HEK293T (cell line): ENCODE measurements around the gene PLEKHB2.

ENCODE experiments used
- ARNT ChIP-seq: fragments of 450-650 bp; IDR thresholded peaks from 2 replicates; pipeline ENCODE4 v1.6.1; 2017; ENCODE audit warnings: mild to moderate bottlenecking
- BHLHE40 ChIP-seq: fragments of 450-650 bp; IDR thresholded peaks from 2 replicates; pipeline ENCODE4 v1.6.1; 2016; ENCODE audit warnings: mild to moderate bottlenecking, moderate library complexity, borderline replicate concordance
- CTBP1 ChIP-seq: fragments of 450-650 bp; IDR thresholded peaks from 2 replicates; pipeline ENCODE4 v1.6.1; 2016; ENCODE audit warnings: borderline replicate concordance
- ELF4 ChIP-seq: fragments of 450-650 bp; IDR thresholded peaks from 2 replicates; pipeline ENCODE4 v1.6.1; 2017; ENCODE audit warnings: antibody characterized with exemption
- FOXA1 ChIP-seq: fragments of 450-650 bp; IDR thresholded peaks from 2 replicates; pipeline ENCODE4 v1.6.1; 2016; ENCODE audit warnings: mild to moderate bottlenecking
- FOXK2 ChIP-seq: fragments of 450-650 bp; IDR thresholded peaks from 2 replicates; pipeline ENCODE4 v1.6.1; 2016; ENCODE audit warnings: mild to moderate bottlenecking
- FOXM1 ChIP-seq: fragments of 450-650 bp; IDR thresholded peaks from 2 replicates; pipeline ENCODE4 v1.6.1; 2017; ENCODE audit warnings: mild to moderate bottlenecking, borderline replicate concordance
- LEF1 ChIP-seq: fragments of 450-650 bp; IDR thresholded peaks from 2 replicates; pipeline ENCODE4 v1.6.1; 2017; ENCODE audit warnings: mild to moderate bottlenecking, borderline replicate concordance
- NFRKB ChIP-seq: fragments of 450-650 bp; IDR thresholded peaks from 2 replicates; pipeline ENCODE4 v1.6.1; 2016; ENCODE audit warnings: mild to moderate bottlenecking, moderate library complexity
- PKNOX1 ChIP-seq: fragments of 450-650 bp; IDR thresholded peaks from 2 replicates; pipeline ENCODE4 v1.6.1; 2016
- SP1 ChIP-seq: fragments of 450-650 bp; IDR thresholded peaks from 2 replicates; pipeline ENCODE4 v1.6.1; 2017
- SUZ12 ChIP-seq: fragments of 450-650 bp; IDR thresholded peaks from 2 replicates; pipeline ENCODE4 v1.6.1; 2016; ENCODE audit warnings: mild to moderate bottlenecking
- TARDBP ChIP-seq: fragments of 450-650 bp; IDR thresholded peaks from 2 replicates; pipeline ENCODE4 v1.6.1; 2016
- ZNF384 ChIP-seq: fragments of 450-650 bp; IDR thresholded peaks from 2 replicates; pipeline ENCODE4 v1.6.1; 2016

- TF ChIP-seq SUZ12 (no peak), ARNT (no peak), LEF1 (no peak), BHLHE40 (no peak), ELF4 (no peak), PKNOX1 (no peak), FOXK2 (no peak), ZNF384 (no peak), SP1 (no peak), FOXM1 (no peak), TARDBP (no peak), NFRKB (no peak), CTBP1 (no peak), FOXA1 (no peak)
Measured at GRCh38 chr2:131142849-131143248, 37.7 kb downstream of the PLEKHB2 start.
